HEK293 (cell line): ENCODE data around the gene ADPRH.

Experiments
- CTCF ChIA-PET: fragments of 350-600 bp; formaldehyde crosslinking; extraction: SDS; loops from one replicate; lab custom pipeline; 2021; ENCODE audit warnings: antibody characterized with exemption; lab: Yijun Ruan, JAX
- POLR2A ChIA-PET: fragments of 300-600 bp; formaldehyde crosslinking; extraction: SDS; loops from one replicate; lab custom pipeline; 2020; ENCODE audit warnings: antibody characterized with exemption, inconsistent platforms; lab: Yijun Ruan, JAX
- H3K27ac ChIP-seq: fragments of 200-500 bp; sonication (Bioruptor generic); 2 replicates; pipeline ENCODE4 v1.5.1; 2014; ENCODE audit warnings: low read depth, low read length, control low read depth, inconsistent platforms; ENCODE audit errors: extremely low read depth
- H3K36me3 ChIP-seq, 2 experiments: fragments of 200-500 bp in 1 of 2; sonication (Bioruptor generic) in 1 of 2; 1 replicate in 1 of 2; 2 replicates in 1 of 2; pipeline ENCODE4 v1.5.1; 2014 to 2017; ENCODE audit warnings: inconsistent platforms in 2 of 2, low read length in 2 of 2; ENCODE audit not compliant: control insufficient read depth in 2 of 2, insufficient read depth in 1 of 2
- H3K4me1 ChIP-seq: fragments of 200-500 bp; sonication (Bioruptor generic); 2 replicates; pipeline ENCODE4 v1.5.1; 2014; ENCODE audit warnings: mild to moderate bottlenecking, low read length, inconsistent platforms; ENCODE audit not compliant: control insufficient read depth, insufficient read depth
- H3K4me3 ChIP-seq: 2 replicates; pipeline ENCODE4 v1.5.1; 2011; ENCODE audit warnings: low read depth, mild to moderate bottlenecking, control low read depth, low read length, moderate library complexity
- H3K9me3 ChIP-seq: fragments of 200-500 bp; sonication (Bioruptor generic); 2 replicates; pipeline ENCODE4 v1.5.1; 2014; ENCODE audit warnings: low read depth, low read length, inconsistent platforms; ENCODE audit not compliant: control insufficient read depth, insufficient read depth
- AEBP2 ChIP-seq: fragments of 450-650 bp; formaldehyde crosslinking; IDR thresholded peaks from 2 replicates; pipeline ENCODE4 v1.5.1; 2016; ENCODE audit warnings: missing biosample characterization, missing genetic modification characterization, borderline replicate concordance
- BCL11A ChIP-seq: fragments of 450-650 bp; formaldehyde crosslinking; IDR thresholded peaks from 2 replicates; pipeline ENCODE4 v1.5.1; 2016; ENCODE audit warnings: low read depth, missing biosample characterization, missing genetic modification characterization
- GLI2 ChIP-seq: fragments of 450-650 bp; formaldehyde crosslinking; IDR thresholded peaks from 2 replicates; pipeline ENCODE4; 2017; ENCODE audit warnings: missing biosample characterization, missing genetic modification characterization, low read depth, borderline replicate concordance
- PRDM1 ChIP-seq: fragments of 450-650 bp; formaldehyde crosslinking; IDR thresholded peaks from 2 replicates; pipeline ENCODE4; 2016; ENCODE audit warnings: missing biosample characterization, missing genetic modification characterization
- PRDM2 ChIP-seq: fragments of 450-650 bp; formaldehyde crosslinking; IDR thresholded peaks from 2 replicates; pipeline ENCODE4 v1.5.1; 2016; ENCODE audit warnings: missing biosample characterization, missing genetic modification characterization, borderline replicate concordance
- REPIN1 ChIP-seq: fragments of 450-650 bp; formaldehyde crosslinking; IDR thresholded peaks from 2 replicates; pipeline ENCODE4 v1.5.1; 2017; ENCODE audit warnings: missing biosample characterization, missing genetic modification characterization, low read depth
- TRIM28 ChIP-seq: IDR thresholded peaks from 2 replicates; pipeline ENCODE4 v1.6.1; 2011; ENCODE audit warnings: low read length, control low read depth, borderline replicate concordance
- YY1 ChIP-seq: fragments of 450-650 bp; formaldehyde crosslinking; IDR thresholded peaks from 2 replicates; pipeline ENCODE4 v1.5.1; 2018; ENCODE audit warnings: missing biosample characterization, missing genetic modification characterization
- ZBTB26 ChIP-seq: fragments of 450-650 bp; formaldehyde crosslinking; optimal IDR thresholded peaks from 2 replicates; pipeline ENCODE3; 2016; ENCODE audit warnings: missing biosample characterization, mild to moderate bottlenecking, missing genetic modification characterization
- ZFP3 ChIP-seq: fragments of 450-650 bp; formaldehyde crosslinking; IDR thresholded peaks from 2 replicates; pipeline ENCODE4 v1.5.1; 2016; ENCODE audit warnings: low read depth, missing biosample characterization, missing genetic modification characterization
- ZNF132 ChIP-seq: fragments of 450-650 bp; formaldehyde crosslinking; IDR thresholded peaks from 2 replicates; pipeline ENCODE4 v1.5.1; 2017; ENCODE audit warnings: missing biosample characterization, missing genetic modification characterization, borderline replicate concordance
- ZNF214 ChIP-seq: fragments of 450-650 bp; formaldehyde crosslinking; IDR thresholded peaks from 2 replicates; pipeline ENCODE4 v1.5.1; 2017; ENCODE audit warnings: missing biosample characterization, mild to moderate bottlenecking, missing genetic modification characterization, borderline replicate concordance
- ZNF24 ChIP-seq: fragments of 450-650 bp; formaldehyde crosslinking; IDR thresholded peaks from 2 replicates; pipeline ENCODE4 v1.5.1; 2016; ENCODE audit warnings: missing biosample characterization, missing genetic modification characterization
- ZNF302 ChIP-seq: fragments of 450-650 bp; formaldehyde crosslinking; IDR thresholded peaks from 2 replicates; pipeline ENCODE4 v1.5.1; 2016; ENCODE audit warnings: missing biosample characterization, missing genetic modification characterization, low read depth
- ZNF324 ChIP-seq: fragments of 450-650 bp; formaldehyde crosslinking; IDR thresholded peaks from 2 replicates; pipeline ENCODE4 v1.5.1; 2016; ENCODE audit warnings: missing biosample characterization, missing genetic modification characterization
- ZNF404 ChIP-seq: fragments of 450-650 bp; formaldehyde crosslinking; IDR thresholded peaks from 2 replicates; pipeline ENCODE4 v1.5.1; 2017; ENCODE audit warnings: missing biosample characterization, missing genetic modification characterization
- ZNF513 ChIP-seq: fragments of 450-650 bp; IDR thresholded peaks from 2 replicates; pipeline ENCODE4 v1.5.1; 2018; ENCODE audit warnings: missing biosample characterization, missing genetic modification characterization
- ZNF580 ChIP-seq: fragments of 450-650 bp; formaldehyde crosslinking; IDR thresholded peaks from 2 replicates; pipeline ENCODE4 v1.5.1; 2016; ENCODE audit warnings: missing biosample characterization, missing genetic modification characterization
- ZNF701 ChIP-seq: fragments of 450-650 bp; formaldehyde crosslinking; IDR thresholded peaks from 2 replicates; pipeline ENCODE4 v1.5.1; 2016; ENCODE audit warnings: missing biosample characterization, missing genetic modification characterization
- ZNF707 ChIP-seq: fragments of 450-650 bp; formaldehyde crosslinking; IDR thresholded peaks from 2 replicates; pipeline ENCODE4 v1.5.1; 2016; ENCODE audit warnings: missing biosample characterization, missing genetic modification characterization
- ZNF76 ChIP-seq: fragments of 450-650 bp; formaldehyde crosslinking; IDR thresholded peaks from 2 replicates; pipeline ENCODE4; 2016; ENCODE audit warnings: low read depth, missing biosample characterization, missing genetic modification characterization, borderline replicate concordance
- ZSCAN23 ChIP-seq: fragments of 450-650 bp; formaldehyde crosslinking; IDR thresholded peaks from 2 replicates; pipeline ENCODE4 v1.5.1; 2016; ENCODE audit warnings: missing biosample characterization, missing genetic modification characterization

Gene ADPRH

GRCh38 chr3:119543147-119543546 is 36.1 kb upstream of the ADPRH start (continued):
- no peak for TF ChIP-seq ZNF132
- no peak for TF ChIP-seq ZNF701 (tag by site-specific recombination)

GRCh38 chr3:119547227-119547626 is 32.1 kb upstream of the ADPRH start:
- ChIA-PET POLR2A (no interaction called here), CTCF (interaction anchor here (0.6 to 0.7 kb wide), 2 partner anchors 136 to 799 kb away, joined by 3 to 6 read pairs; no protein-coding TSS in a partner anchor)
- Histone ChIP-seq H3K36me3 (no peaks in the 10 kb centered on the region), H3K4me3 (no peak overlapping the region), H3K9me3 (no peaks in the 10 kb centered on the region), H3K27ac (no peak overlapping the region), H3K4me1 (no peaks in the 10 kb centered on the region)
- no peak for TF ChIP-seq YY1 (tag by site-specific recombination)
- TF ChIP-seq PRDM2: no peak
- no peak for TF ChIP-seq AEBP2 (tag by site-specific recombination)
- TF ChIP-seq ZNF513 (tag by site-specific recombination): no peak
- no peak for TF ChIP-seq ZNF580 (tag by site-specific recombination)
- no peak for TF ChIP-seq PRDM1 (tag by site-specific recombination)
- no peak for TF ChIP-seq ZNF404 (tag by site-specific recombination)
- TF ChIP-seq ZFP3 (tag by site-specific recombination): no peak
- no peak for TF ChIP-seq ZBTB26 (tag by site-specific recombination)
- no peak for TF ChIP-seq ZSCAN23
- no peak for TF ChIP-seq ZNF302
- TF ChIP-seq BCL11A (tag by site-specific recombination): no peak
- no peak for TF ChIP-seq ZNF707 (tag by site-specific recombination)
- no peak for TF ChIP-seq TRIM28
- TF ChIP-seq GLI2: no peak
- TF ChIP-seq ZNF324 (tag by site-specific recombination): no peak
- TF ChIP-seq ZNF76 (tag by site-specific recombination): no peak
- TF ChIP-seq ZNF24: no peak
- no peak for TF ChIP-seq ZNF214 (tag by site-specific recombination)
- no peak for TF ChIP-seq REPIN1 (tag by site-specific recombination)
